MCF 10A (cell line): ENCODE data around the gene CADM4. TPM values are rescaled to one million over a fixed set of nuclear protein-coding genes. Genes with fewer than 3 reads are reported as not detected.
"Not testable (repeated sequence)": the region's sequence is repeated elsewhere in the genome, so short reads cannot be mapped to it uniquely, and the experiment has no call there.

ENCODE experiments used
- BruUV-seq: library from RNA; stranded (reverse); fragments of 400-500 nt; replicated peaks from 2 replicates; lab custom pipeline; 2021; lab: Mats Ljungman, UMichigan
- CTCF ChIA-PET: fragments of 300-600 bp; sonication (Branson Sonifier 250); formaldehyde crosslinking; extraction: SDS; loops from one replicate; lab custom pipeline; 2021; ENCODE audit warnings: antibody characterized with exemption, inconsistent platforms; lab: Yijun Ruan, JAX
- POLR2A ChIA-PET: fragments of 300-600, 350-650 bp; sonication (Branson Sonifier 250); formaldehyde crosslinking; extraction: SDS; loops from one replicate; lab custom pipeline; 2020; ENCODE audit warnings: antibody characterized with exemption, inconsistent platforms; lab: Yijun Ruan, JAX
- DNase-seq: peaks from one replicate; pipeline ENCODE4 v3.0.0-alpha.2; 2018; ENCODE audit not compliant: unreplicated experiment
- H3K27ac Mint-ChIP-seq: one replicate; pipeline ENCODE4 v1.8.0; 2022; ENCODE audit warnings: mild to moderate bottlenecking, low read depth, mixed read lengths; ENCODE audit not compliant: unreplicated experiment
- H3K27me3 Mint-ChIP-seq: one replicate; pipeline ENCODE4 v1.8.0; 2022; ENCODE audit warnings: mixed read lengths; ENCODE audit not compliant: insufficient read depth, unreplicated experiment
- H3K36me3 Mint-ChIP-seq: one replicate; pipeline ENCODE4 v1.8.0; 2022; ENCODE audit warnings: mild to moderate bottlenecking, moderate library complexity, mixed read lengths; ENCODE audit not compliant: insufficient read depth, unreplicated experiment
- H3K4me1 Mint-ChIP-seq: one replicate; pipeline ENCODE4 v1.8.0; 2022; ENCODE audit warnings: mixed read lengths; ENCODE audit not compliant: insufficient read depth, unreplicated experiment
- H3K4me3 Mint-ChIP-seq: one replicate; pipeline ENCODE4 v1.8.0; 2022; ENCODE audit warnings: mild to moderate bottlenecking, moderate library complexity, mixed read lengths; ENCODE audit not compliant: unreplicated experiment
- H3K9me3 Mint-ChIP-seq: one replicate; pipeline ENCODE4 v1.8.0; 2022; ENCODE audit warnings: mixed read lengths; ENCODE audit not compliant: unreplicated experiment
- CTCF ChIP-seq: fragments of 200-600 bp; IDR thresholded peaks from one replicate; pipeline ENCODE4 v1.8.0; 2022; ENCODE audit warnings: antibody characterized with exemption, mild to moderate bottlenecking; ENCODE audit not compliant: unreplicated experiment
- intact Hi-C: fragments of 100-400 bp; cut with micrococcal nuclease; formaldehyde crosslinking; loops from 2 replicates; pipeline ENCODE4 v1.14.1; 2022
- total RNA-seq: library from RNA; stranded (reverse); gene quantifications from 2 replicates; pipeline ENCODE4 v1.2.3, GENCODE V29; 2022

The CADM4 gene
- total RNA-seq, 1 experiment from 2014 or later, result 3.2 TPM

DNA sequence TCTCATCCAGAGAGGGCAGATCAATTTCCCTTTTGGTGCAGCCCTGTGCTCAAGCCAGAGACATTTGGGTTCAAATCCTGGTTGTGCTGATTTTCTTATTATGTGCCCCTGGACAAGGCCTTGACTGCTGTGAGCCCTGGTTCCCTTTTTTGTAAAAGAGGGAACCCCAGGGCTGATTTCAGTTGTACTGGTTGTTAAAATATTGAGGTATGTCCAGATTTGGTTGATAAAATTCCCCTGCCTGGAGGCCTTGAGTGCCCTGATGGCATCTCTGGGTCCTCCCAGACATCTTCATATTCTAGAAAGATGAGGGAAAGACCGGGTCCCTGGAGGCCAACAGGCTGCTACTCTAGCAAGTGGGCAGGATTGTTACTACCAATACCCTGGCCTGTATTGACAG is 44.7 kb upstream of the CADM4 start:
- Mint-ChIP-seq H3K9me3 (no peaks in the 10 kb centered on the region), H3K36me3 (no peaks in the 10 kb centered on the region), H3K27me3 (no peaks in the 10 kb centered on the region), H3K4me3 (no peak overlapping the region), H3K4me1 (peaks cover 12% of the 10 kb centered on the region), H3K27ac (no peak overlapping the region)
- DNase-seq, result no peak
- POLR2A ChIA-PET, result no interaction called here
- no TSS peak for BruUV-seq
- no peak for TF ChIP-seq CTCF
- CTCF ChIA-PET, result no interaction called here
- intact Hi-C loops, result no loop called here

- DNase-seq, result no peak
- intact Hi-C loops, result no loop called here
- BruUV-seq, result no TSS peak
- Mint-ChIP-seq H3K27me3 (no peaks in the 10 kb centered on the region), H3K27ac (no peak overlapping the region), H3K4me3 (no peak overlapping the region), H3K36me3 (no peaks in the 10 kb centered on the region), H3K4me1 (peaks cover 12% of the 10 kb centered on the region), H3K9me3 (no peaks in the 10 kb centered on the region)
- POLR2A ChIA-PET, result no interaction called here
- CTCF ChIA-PET, result no interaction called here
- no peak for TF ChIP-seq CTCF
Observed at GRCh38 chr19:43683905-43684304, 44.3 kb upstream of the CADM4 start.

- DNase-seq, result no peak
- ChIA-PET POLR2A (no interaction called here), CTCF (interaction anchor here (0.5 kb wide), 1 partner anchor 253 kb away, joined by 3 read pairs; no protein-coding TSS in a partner anchor)
- BruUV-seq, result no TSS peak
- Mint-ChIP-seq H3K27ac (no peak overlapping the region), H3K27me3 (no peaks in the 10 kb centered on the region), H3K4me1 (peaks cover 12% of the 10 kb centered on the region), H3K4me3 (no peak overlapping the region), H3K36me3 (no peaks in the 10 kb centered on the region), H3K9me3 (no peaks in the 10 kb centered on the region)
- no peak for TF ChIP-seq CTCF
- intact Hi-C loops, result no loop called here
Observed at GRCh38 chr19:43682824-43683661, 43.4 kb upstream of the CADM4 start.

- H3K4me1 Mint-ChIP-seq, H3K9me3 Mint-ChIP-seq, intact Hi-C loops, H3K36me3 Mint-ChIP-seq, DNase-seq, H3K27me3 Mint-ChIP-seq, H3K4me3 Mint-ChIP-seq, BruUV-seq, CTCF ChIA-PET, H3K27ac Mint-ChIP-seq: not testable (repeated sequence)
- POLR2A ChIA-PET, result interaction anchor here (0.7 kb wide), 1 partner anchor 19 kb away, joined by 3 read pairs; no protein-coding TSS in a partner anchor
Observed at GRCh38 chr19:43682269-43682668, 42.6 kb upstream of the CADM4 start.
